ENCODE results near the gene MARCHF9.

MARCHF9 gene

GRCh38 chr12:57755454-57756372 is 810 bp downstream of the MARCHF9 start:
- no peak for DNase-seq (ENCODE audit: low spot score)

- no peak for DNase-seq (ENCODE audit: low spot score)
Measured at GRCh38 chr12:57756406-57757341, 1.8 kb downstream of the MARCHF9 start.

- DNase-seq (ENCODE audit: low spot score) = no peak
Measured at GRCh38 chr12:57757771-57758170, 2.9 kb downstream of the MARCHF9 start.

GRCh38 chr12:57758552-57759359 is 3.9 kb downstream of the MARCHF9 start:
- DNase-seq (ENCODE audit: low spot score) = no peak

GRCh38 chr12:57759360-57759980 is 4.6 kb downstream of the MARCHF9 start:
- DNase-seq (ENCODE audit: low spot score) = no peak

- no peak for DNase-seq (ENCODE audit: low spot score)
Measured at GRCh38 chr12:57760347-57760982, 5.6 kb downstream of the MARCHF9 start.

GRCh38 chr12:57761391-57761998 is 6.6 kb downstream of the MARCHF9 start:
- no peak for DNase-seq (ENCODE audit: low spot score)

GRCh38 chr12:57762463-57762862 is 7.6 kb downstream of the MARCHF9 start:
- DNase-seq (ENCODE audit: low spot score) = no peak

GRCh38 chr12:57763881-57764661 is 9.2 kb downstream of the MARCHF9 start:
- DNase-seq (ENCODE audit: low spot score) = no peak

- DNase-seq (ENCODE audit: low spot score) = no peak
Measured at GRCh38 chr12:57764662-57765002, 9.7 kb downstream of the MARCHF9 start.

- no peak for DNase-seq (ENCODE audit: low spot score)
Measured at GRCh38 chr12:57765003-57765697, 10.2 kb downstream of the MARCHF9 start.

- DNase-seq (ENCODE audit: low spot score) = no peak
Measured at GRCh38 chr12:57765698-57766463, 11.0 kb downstream of the MARCHF9 start.

GRCh38 chr12:57766464-57767304 is 11.8 kb downstream of the MARCHF9 start, which contains the start of gene CYP27B1:
CYP27B1 (minus strand) TSS chr12:57767078; CDS start chr12:57767041, 37 bp downstream.
- no peak for DNase-seq (ENCODE audit: low spot score)

GRCh38 chr12:57767305-57767698 is 12.4 kb downstream of the MARCHF9 start:
- DNase-seq (ENCODE audit: low spot score) = no peak

- no peak for DNase-seq (ENCODE audit: low spot score)
Measured at GRCh38 chr12:57767876-57768275, 13.0 kb downstream of the MARCHF9 start.

- DNase-seq (ENCODE audit: low spot score) = no peak
Measured at GRCh38 chr12:57769594-57769993, 14.7 kb downstream of the MARCHF9 start.

GRCh38 chr12:57770734-57771133 is 15.8 kb downstream of the MARCHF9 start:
- DNase-seq (ENCODE audit: low spot score) = no peak

All from putamen (tissue), 1 donor.